ENCODE data around the gene ASF1B. TPM values are rescaled to one million over a fixed set of nuclear protein-coding genes. Genes with fewer than 3 reads are reported as not detected.
"Not testable (repeated sequence)": the region's sequence is repeated elsewhere in the genome, so short reads cannot be mapped to it uniquely, and the experiment has no call there.

Gene ASF1B
- total RNA-seq, 1 donor from 2014 or later = 2.8 TPM

DNA sequence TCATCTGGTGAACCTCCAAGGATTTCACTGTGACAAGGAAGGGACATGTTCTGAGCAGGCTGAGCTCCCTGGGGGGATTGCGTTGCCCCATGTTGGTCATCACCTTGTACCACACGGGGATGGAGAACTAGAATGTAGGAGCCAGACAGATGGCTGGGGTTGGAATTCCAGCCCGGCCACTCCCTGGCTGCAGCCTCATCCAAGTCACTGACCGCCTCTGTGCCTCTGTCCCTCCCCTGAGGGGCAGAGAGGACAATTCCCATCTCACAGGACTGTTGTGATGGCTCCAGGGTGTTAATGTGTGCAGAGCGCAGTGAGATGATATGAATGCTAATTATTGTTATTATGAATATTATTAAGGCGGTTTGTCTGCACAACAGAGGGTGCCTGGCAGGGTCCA, 45.5 kb upstream of the ASF1B start:
- no peak overlapping the region for H3K4me3 Mint-ChIP-seq (ENCODE audit: unreplicated experiment)
- H3K36me3 Mint-ChIP-seq (ENCODE audit: low read depth) = peaks cover 4% of the 10 kb centered on the region
- no peaks in the 10 kb centered on the region for H3K9me3 Mint-ChIP-seq (ENCODE audit: low read depth)
- no peak overlapping the region for H3K27ac Mint-ChIP-seq (ENCODE audit: unreplicated experiment)
- DNase-seq (ENCODE audit: low spot score) = no peak
- TF ChIP-seq, protein P1, sequence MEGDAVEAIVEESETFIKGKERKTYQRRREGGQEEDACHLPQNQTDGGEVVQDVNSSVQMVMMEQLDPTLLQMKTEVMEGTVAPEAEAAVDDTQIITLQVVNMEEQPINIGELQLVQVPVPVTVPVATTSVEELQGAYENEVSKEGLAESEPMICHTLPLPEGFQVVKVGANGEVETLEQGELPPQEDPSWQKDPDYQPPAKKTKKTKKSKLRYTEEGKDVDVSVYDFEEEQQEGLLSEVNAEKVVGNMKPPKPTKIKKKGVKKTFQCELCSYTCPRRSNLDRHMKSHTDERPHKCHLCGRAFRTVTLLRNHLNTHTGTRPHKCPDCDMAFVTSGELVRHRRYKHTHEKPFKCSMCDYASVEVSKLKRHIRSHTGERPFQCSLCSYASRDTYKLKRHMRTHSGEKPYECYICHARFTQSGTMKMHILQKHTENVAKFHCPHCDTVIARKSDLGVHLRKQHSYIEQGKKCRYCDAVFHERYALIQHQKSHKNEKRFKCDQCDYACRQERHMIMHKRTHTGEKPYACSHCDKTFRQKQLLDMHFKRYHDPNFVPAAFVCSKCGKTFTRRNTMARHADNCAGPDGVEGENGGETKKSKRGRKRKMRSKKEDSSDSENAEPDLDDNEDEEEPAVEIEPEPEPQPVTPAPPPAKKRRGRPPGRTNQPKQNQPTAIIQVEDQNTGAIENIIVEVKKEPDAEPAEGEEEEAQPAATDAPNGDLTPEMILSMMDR (IDR thresholded peaks at IDR 0.05) = no peak
- H3K27me3 Mint-ChIP-seq (ENCODE audit: low read depth) = no peaks in the 10 kb centered on the region
- H3K4me1 Mint-ChIP-seq (ENCODE audit: low read depth) = no peaks in the 10 kb centered on the region

DNA sequence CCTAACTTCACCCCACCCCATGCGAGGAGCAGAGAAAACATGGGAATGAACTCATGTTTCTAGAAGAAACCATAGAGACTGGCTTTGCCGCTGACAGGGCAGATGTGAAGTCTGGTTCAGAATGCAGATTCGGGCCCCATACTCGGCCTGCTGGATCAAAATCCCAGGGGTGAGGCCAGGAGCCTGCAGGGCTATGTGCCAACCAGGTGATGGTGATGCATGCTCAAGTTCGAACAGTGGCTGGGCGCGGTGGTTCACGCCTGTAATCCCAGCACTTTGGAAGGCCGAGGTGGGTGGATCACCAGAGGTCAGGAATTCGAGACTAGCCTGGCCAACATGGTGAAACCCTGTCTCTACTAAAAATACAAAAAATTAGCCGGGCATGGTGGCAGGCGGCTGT, 44.8 kb upstream of the ASF1B start:
- not testable (repeated sequence) for H3K4me1 Mint-ChIP-seq (ENCODE audit: low read depth); H3K9me3 Mint-ChIP-seq (ENCODE audit: low read depth); H3K27ac Mint-ChIP-seq (ENCODE audit: unreplicated experiment); H3K36me3 Mint-ChIP-seq (ENCODE audit: low read depth); H3K27me3 Mint-ChIP-seq (ENCODE audit: low read depth); DNase-seq (ENCODE audit: low spot score); H3K4me3 Mint-ChIP-seq (ENCODE audit: unreplicated experiment)

DNA sequence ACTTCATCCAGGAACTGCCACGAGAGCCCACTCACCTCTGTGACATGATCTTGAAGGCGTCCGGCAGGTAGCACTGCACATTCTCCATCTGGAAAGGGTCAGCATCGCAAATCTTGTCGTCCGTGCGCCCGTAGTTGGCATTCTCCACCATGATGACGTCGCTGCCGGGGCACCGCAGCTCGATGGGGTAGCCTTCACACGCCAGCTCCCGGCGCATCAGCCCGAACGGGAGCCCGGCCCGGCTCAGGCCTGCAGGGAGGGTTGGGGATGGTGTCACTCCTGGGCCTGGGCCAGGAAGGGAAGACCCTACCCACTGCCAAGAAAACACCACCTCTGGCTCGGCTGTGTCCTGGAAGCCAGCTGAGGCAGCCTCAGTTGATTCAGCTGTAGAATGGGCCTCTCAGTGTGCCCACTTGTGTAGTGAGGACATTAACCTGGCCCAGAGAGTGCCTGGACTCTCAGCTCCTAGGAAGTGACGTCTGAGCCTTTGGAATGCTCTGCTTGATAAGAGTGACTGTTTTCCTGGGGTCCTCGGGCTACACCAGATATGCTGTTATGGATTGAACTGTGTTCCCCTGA, 41.2 kb upstream of the ASF1B start:
- Mint-ChIP-seq H3K4me1 (ENCODE audit: low read depth) (no peaks in the 10 kb centered on the region), H3K36me3 (ENCODE audit: low read depth) (peaks cover 13% of the 10 kb centered on the region), H3K9me3 (ENCODE audit: low read depth) (no peaks in the 10 kb centered on the region), H3K27me3 (ENCODE audit: low read depth) (no peaks in the 10 kb centered on the region), H3K4me3 (ENCODE audit: unreplicated experiment) (no peak overlapping the region), H3K27ac (ENCODE audit: unreplicated experiment) (no peak overlapping the region)
- TF ChIP-seq, protein P1 (IDR thresholded peaks at IDR 0.05) = no peak
- no peak for DNase-seq (ENCODE audit: low spot score)

GRCh38 chr19:14175351-14175792, 39.0 kb upstream of the ASF1B start:
- Mint-ChIP-seq H3K36me3 (ENCODE audit: low read depth) (peaks cover 21% of the 10 kb centered on the region), H3K27me3 (ENCODE audit: low read depth) (no peaks in the 10 kb centered on the region), H3K9me3 (ENCODE audit: low read depth) (no peaks in the 10 kb centered on the region), H3K4me1 (ENCODE audit: low read depth) (no peaks in the 10 kb centered on the region), H3K27ac (ENCODE audit: unreplicated experiment) (no peak overlapping the region), H3K4me3 (ENCODE audit: unreplicated experiment) (no peak overlapping the region)
- TF ChIP-seq, protein P1 (IDR thresholded peaks at IDR 0.05) = no peak
- no peak for DNase-seq (ENCODE audit: low spot score)

GRCh38 chr19:14174883-14175282, 38.5 kb upstream of the ASF1B start:
- no peak overlapping the region for H3K4me3 Mint-ChIP-seq (ENCODE audit: unreplicated experiment)
- no peak for DNase-seq (ENCODE audit: low spot score)

More at GRCh38 chr19:14174883-14175282, 38.5 kb upstream of the ASF1B start:
- Mint-ChIP-seq H3K36me3 (ENCODE audit: low read depth) (peaks cover 25% of the 10 kb centered on the region), H3K27ac (ENCODE audit: unreplicated experiment) (no peak overlapping the region), H3K27me3 (ENCODE audit: low read depth) (no peaks in the 10 kb centered on the region), H3K4me1 (ENCODE audit: low read depth) (no peaks in the 10 kb centered on the region), H3K9me3 (ENCODE audit: low read depth) (no peaks in the 10 kb centered on the region)
- TF ChIP-seq, protein P1 (IDR thresholded peaks at IDR 0.05) = no peak
